ENCODE data around the gene MAMDC2. TPM values are rescaled to one million over a fixed set of nuclear protein-coding genes. Genes with fewer than 3 reads are reported as not detected.

Gene MAMDC2
- total RNA-seq, 1 experiment from 2014 or later, result 4.6 TPM

- Histone ChIP-seq H2BK12ac (ENCODE audit: insufficient read length, low read depth, low read length) (no peak overlapping the region), H2BK20ac (ENCODE audit: low read depth, low read length, poor library complexity, severe bottlenecking) (no peak overlapping the region)
- H3K36me3 Mint-ChIP-seq (ENCODE audit: insufficient read depth in 1 of 3, low read depth in 3 of 3), result peaks cover 0 to 4% (median 0%) of the 10 kb centered on the region in 3 experiments; a peak in 1 of 7 replicates
Observed at GRCh38 chr9:70135176-70135575, 91.5 kb downstream of the MAMDC2 start.

More at GRCh38 chr9:70135176-70135575, 91.5 kb downstream of the MAMDC2 start:
- Histone ChIP-seq H4K91ac (ENCODE audit: insufficient read length, low read depth, low read length) (no peak overlapping the region), H3K9ac (ENCODE audit: extremely low read depth, insufficient read length, low read length) (no peak overlapping the region), H3K27me3 (ENCODE audit: insufficient read depth, low read length) (no peaks in the 10 kb centered on the region), H4K20me1 (ENCODE audit: control insufficient read depth, insufficient read depth, insufficient read length) (no peaks in the 10 kb centered on the region), H4K5ac (ENCODE audit: insufficient read length, low read depth, low read length) (no peak overlapping the region), H2BK5ac (ENCODE audit: insufficient read length, low read length) (no peak overlapping the region), H3K4me2 (ENCODE audit: insufficient read depth, insufficient read length, low read length) (no peak overlapping the region), H4K8ac (replicated peaks; ENCODE audit: insufficient read length, low read depth, low read length) (no peak overlapping the region), H3K4ac (ENCODE audit: low read depth, low read length) (no peak overlapping the region), H2BK120ac (ENCODE audit: low read depth, low read length, poor library complexity, severe bottlenecking) (no peak overlapping the region), H2AK5ac (ENCODE audit: insufficient read length, low read length) (no peak overlapping the region), H3K23ac (ENCODE audit: insufficient read length, low read depth, low read length) (no peak overlapping the region), H3K18ac (ENCODE audit: insufficient read length, low read depth, low read length) (no peak overlapping the region), H3K9me3 (ENCODE audit: control insufficient read depth, low read depth, low read length) (no peaks in the 10 kb centered on the region), H2BK15ac (ENCODE audit: low read depth, low read length) (no peak overlapping the region), H3K4me1 (ENCODE audit: insufficient read depth, low read length) (no peaks in the 10 kb centered on the region), H3T11ph (ENCODE audit: low read length) (no peak overlapping the region), H3K56ac (ENCODE audit: insufficient read length, low read depth, low read length) (no peak overlapping the region), H2AFZ (ENCODE audit: low read length) (no peak overlapping the region), H3K23me2 (ENCODE audit: insufficient read length, low read depth, low read length, poor library complexity, severe bottlenecking) (no peaks in the 10 kb centered on the region), H3K14ac (ENCODE audit: insufficient read depth, low read length) (no peak overlapping the region), H3K79me2 (ENCODE audit: insufficient read depth, low read length) (no peaks in the 10 kb centered on the region), H3K79me1 (ENCODE audit: insufficient read depth, low read depth, low read length, poor library complexity, severe bottlenecking) (no peaks in the 10 kb centered on the region), H3K27ac (ENCODE audit: insufficient read length, low read depth, low read length) (no peak overlapping the region)
- Mint-ChIP-seq H3K4me3 (no peak overlapping the region), H3K27me3 (ENCODE audit: low read depth) (no peaks in the 10 kb centered on the region), H3K27ac (peak overlapping the region in 1 of 3 experiments; percentile 4; a peak in 1 of 7 replicates), H3K9me3 (no peaks in the 10 kb centered on the region), H3K4me1 (no peaks in the 10 kb centered on the region)
- no peak for TF ChIP-seq CTCF (conservative IDR thresholded peaks at IDR 0.05)
- no peak for DNase-seq
